Adrenal gland (tissue), 5 donors: ENCODE results near the gene TARM1.

Source experiments
- CTCF ChIP-seq, 6 experiments: fragments of 450-650 bp in 4 of 6; fragments of 200-600 bp in 2 of 6; sonication (generic) in 1 of 6; IDR thresholded peaks; 1 replicate in 5 of 6; 2 replicates in 1 of 6; pipeline versions ENCODE4 v1.5.1 to v1.8.0; 2016 to 2021; ENCODE audit warnings: antibody characterized with exemption in 6 of 6, mild to moderate bottlenecking in 2 of 6, moderate library complexity in 1 of 6
- POLR2A ChIP-seq, 2 donors: fragments of 450-650 bp; IDR thresholded peaks; one replicate each; pipeline ENCODE4 v1.6.1; 2017; ENCODE audit warnings: antibody characterized with exemption in 2 of 2, mild to moderate bottlenecking in 2 of 2, moderate library complexity in 1 of 2
- donor health status: DM: no; HTN: no; CAD: no.

GRCh38 chr19:54041969-54042606 is 39.1 kb downstream of the TARM1 start:
- TF ChIP-seq CTCF (IDR thresholded peaks at IDR 0.05) (no peak), POLR2A (IDR thresholded peaks at IDR 0.05) (no peak)
